Neutrophil (primary cell): Measurements from ENCODE around the gene PDE11A.
"Not testable (repeated sequence)": the region's sequence is repeated elsewhere in the genome, so short reads cannot be mapped to it uniquely, and the experiment has no call there.

Experiments used
- H3K27ac ChIP-seq: fragments of 200-600 bp; sonication (generic); 2 replicates; pipeline ENCODE4 v1.5.1; 2016; ENCODE audit warnings: mild to moderate bottlenecking, moderate library complexity
- H3K27me3 ChIP-seq: fragments of 200-600 bp; sonication (generic); 2 replicates; pipeline ENCODE4 v1.6.0; 2016; ENCODE audit warnings: mild to moderate bottlenecking
- H3K36me3 ChIP-seq: fragments of 200-600 bp; sonication (generic); 2 replicates; pipeline ENCODE4 v1.5.1; 2017
- H3K4me1 ChIP-seq, 2 experiments: fragments of 200-600 bp in 1 of 2; sonication (generic) in 1 of 2; 1 replicate in 1 of 2; 2 replicates in 1 of 2; pipeline versions ENCODE4 v1.5.1 to v1.6.1; 2013 to 2016; ENCODE audit warnings: low read depth in 1 of 2, low read length in 1 of 2, mild to moderate bottlenecking in 1 of 2, moderate library complexity in 1 of 2; ENCODE audit not compliant: control insufficient read depth in 1 of 2, insufficient read depth in 1 of 2
- H3K4me3 ChIP-seq, 2 experiments: fragments of 200-600 bp in 1 of 2; sonication (generic) in 1 of 2; 1 replicate in 1 of 2; 2 replicates in 1 of 2; pipeline ENCODE4 v1.5.1; 2013 to 2016; ENCODE audit warnings: low read depth in 1 of 2, low read length in 1 of 2, mild to moderate bottlenecking in 1 of 2, moderate library complexity in 1 of 2
- H3K9me3 ChIP-seq: fragments of 200-600 bp; sonication (generic); 2 replicates; pipeline ENCODE4 v1.5.1; 2016
- CTCF ChIP-seq: fragments of 200-600 bp; sonication (generic); IDR thresholded peaks from 2 replicates; pipeline ENCODE4 v1.5.1; 2016; ENCODE audit warnings: antibody characterized with exemption

Gene PDE11A

GRCh38 chr2:177970670-177971454 is 101.7 kb downstream of the PDE11A start:
- Histone ChIP-seq H3K9me3 (no peaks in the 10 kb centered on the region), H3K27me3 (no peaks in the 10 kb centered on the region), H3K4me1 (no peaks in the 10 kb centered on the region), H3K36me3 (no peaks in the 10 kb centered on the region), H3K4me3 (no peak overlapping the region), H3K27ac (no peak overlapping the region)
- no peak for TF ChIP-seq CTCF

GRCh38 chr2:177964892-177965291 is 107.7 kb downstream of the PDE11A start:
- TF ChIP-seq CTCF: no peak

GRCh38 chr2:177952151-177952550 is 120.4 kb downstream of the PDE11A start:
- Histone ChIP-seq H3K9me3 (no peaks in the 10 kb centered on the region), H3K4me1 (no peaks in the 10 kb centered on the region), H3K27me3 (no peaks in the 10 kb centered on the region), H3K36me3 (no peaks in the 10 kb centered on the region), H3K27ac (no peak overlapping the region), H3K4me3 (no peak overlapping the region)
- TF ChIP-seq CTCF: no peak

More at GRCh38 chr2:177964892-177965291, 107.7 kb downstream of the PDE11A start:
- Histone ChIP-seq H3K9me3 (no peaks in the 10 kb centered on the region), H3K4me3 (no peak overlapping the region), H3K4me1 (no peaks in the 10 kb centered on the region), H3K36me3 (no peaks in the 10 kb centered on the region), H3K27ac (no peak overlapping the region), H3K27me3 (no peaks in the 10 kb centered on the region)

GRCh38 chr2:177947598-177947997 is 125.0 kb downstream of the PDE11A start:
- H3K36me3 ChIP-seq, H3K27me3 ChIP-seq, H3K27ac ChIP-seq, H3K4me3 ChIP-seq, H3K9me3 ChIP-seq, H3K4me1 ChIP-seq: not testable (repeated sequence)

GRCh38 chr2:177944530-177944929 is 128.0 kb downstream of the PDE11A start:
- not testable (repeated sequence) for H3K36me3 ChIP-seq, H3K4me3 ChIP-seq, H3K27ac ChIP-seq, H3K4me1 ChIP-seq, H3K27me3 ChIP-seq, H3K9me3 ChIP-seq

- Histone ChIP-seq H3K27me3 (no peaks in the 10 kb centered on the region), H3K36me3 (no peaks in the 10 kb centered on the region), H3K4me1 (no peaks in the 10 kb centered on the region), H3K27ac (no peak overlapping the region), H3K4me3 (no peak overlapping the region), H3K9me3 (no peaks in the 10 kb centered on the region)
- TF ChIP-seq CTCF: no peak
These were observed 129.8 kb downstream of the PDE11A start for GRCh38 chr2:177942731-177943130.
